ENCODE measurements around the gene TAS2R42.

Gene TAS2R42

DNA sequence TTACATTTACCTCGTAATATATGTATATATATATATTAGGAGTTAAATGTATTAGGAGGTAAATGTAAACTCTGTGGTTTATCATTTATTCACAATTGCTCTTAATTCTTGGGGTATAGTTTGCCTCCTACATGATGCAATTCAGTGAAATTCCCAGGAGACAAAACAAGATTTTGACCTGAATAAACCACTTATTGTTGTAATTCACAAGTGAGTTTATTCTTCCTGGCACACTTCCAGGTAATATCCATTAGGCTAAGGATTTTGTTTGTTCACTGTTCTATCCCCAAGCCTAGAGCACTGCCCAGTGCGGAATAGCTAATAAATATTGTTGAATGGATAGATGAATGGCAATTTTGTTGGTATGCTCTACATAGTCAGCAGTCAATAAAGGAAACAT lies 12.7 kb downstream of the TAS2R42 start:
- peaks cover 3% of the 10 kb centered on the region for H3K27me3 ChIP-seq (replicated peaks; ENCODE audit: control insufficient read depth, insufficient read depth, low read length, poor library complexity, severe bottlenecking)
- H3K4me1 ChIP-seq (ENCODE audit: control insufficient read depth, insufficient read depth, low read length, poor library complexity, severe bottlenecking): no peaks in the 10 kb centered on the region
- no peak overlapping the region for H3K27ac ChIP-seq (ENCODE audit: insufficient read depth, low read length, poor library complexity, severe bottlenecking)
- no peaks in the 10 kb centered on the region for H3K9me3 ChIP-seq (ENCODE audit: control insufficient read depth, low read length)
- no peak overlapping the region for H3K4me3 ChIP-seq (ENCODE audit: insufficient read depth, low read depth, low read length, poor library complexity, severe bottlenecking)
- peaks cover 3% of the 10 kb centered on the region for H3K36me3 ChIP-seq (ENCODE audit: control insufficient read depth, insufficient read depth, low read length)
- DNase-seq: no peak

DNA sequence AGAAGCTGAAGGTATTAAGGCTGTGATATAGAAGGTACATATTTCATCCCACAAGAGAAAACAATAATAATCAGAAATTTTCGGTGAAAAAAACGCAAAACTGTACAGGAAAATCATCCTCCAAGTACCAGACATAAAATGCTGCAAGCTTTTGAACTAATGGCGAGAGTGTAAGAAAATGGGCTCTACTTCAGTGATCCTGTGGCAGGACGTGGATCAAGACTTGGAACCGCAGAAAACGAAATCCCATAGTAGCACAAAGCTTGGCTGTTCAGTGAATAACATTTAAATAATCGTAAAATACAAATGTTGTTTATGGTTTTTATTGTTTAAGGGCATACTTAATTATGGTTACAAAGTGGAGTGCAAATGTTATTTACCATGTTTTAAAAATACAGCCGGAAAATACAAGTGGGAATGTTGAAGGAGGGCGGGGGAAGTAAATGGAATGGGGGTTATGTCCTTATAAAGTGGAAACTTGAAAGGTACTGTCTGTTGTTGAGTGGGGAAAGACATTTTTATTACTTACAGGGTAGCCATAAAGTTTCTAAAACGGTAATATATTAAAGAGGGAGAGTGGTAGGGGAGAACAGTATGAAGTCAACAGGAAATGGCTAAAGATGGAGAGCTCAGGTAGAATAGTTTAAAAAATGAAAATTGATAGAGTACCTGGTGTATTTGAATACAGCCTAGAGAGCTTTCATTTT lies 14.6 kb downstream of the TAS2R42 start:
- Histone ChIP-seq H3K27ac (ENCODE audit: insufficient read depth, low read length, poor library complexity, severe bottlenecking) (peak overlapping the region; percentile 60), H3K9me3 (ENCODE audit: control insufficient read depth, low read length) (no peaks in the 10 kb centered on the region), H3K4me3 (ENCODE audit: insufficient read depth, low read depth, low read length, poor library complexity, severe bottlenecking) (peak overlapping the region; percentile 46), H3K27me3 (replicated peaks; ENCODE audit: control insufficient read depth, insufficient read depth, low read length, poor library complexity, severe bottlenecking) (peaks cover 3% of the 10 kb centered on the region), H3K4me1 (ENCODE audit: control insufficient read depth, insufficient read depth, low read length, poor library complexity, severe bottlenecking) (no peaks in the 10 kb centered on the region), H3K36me3 (ENCODE audit: control insufficient read depth, insufficient read depth, low read length) (peaks cover 6% of the 10 kb centered on the region)
- no peak for DNase-seq

DNA sequence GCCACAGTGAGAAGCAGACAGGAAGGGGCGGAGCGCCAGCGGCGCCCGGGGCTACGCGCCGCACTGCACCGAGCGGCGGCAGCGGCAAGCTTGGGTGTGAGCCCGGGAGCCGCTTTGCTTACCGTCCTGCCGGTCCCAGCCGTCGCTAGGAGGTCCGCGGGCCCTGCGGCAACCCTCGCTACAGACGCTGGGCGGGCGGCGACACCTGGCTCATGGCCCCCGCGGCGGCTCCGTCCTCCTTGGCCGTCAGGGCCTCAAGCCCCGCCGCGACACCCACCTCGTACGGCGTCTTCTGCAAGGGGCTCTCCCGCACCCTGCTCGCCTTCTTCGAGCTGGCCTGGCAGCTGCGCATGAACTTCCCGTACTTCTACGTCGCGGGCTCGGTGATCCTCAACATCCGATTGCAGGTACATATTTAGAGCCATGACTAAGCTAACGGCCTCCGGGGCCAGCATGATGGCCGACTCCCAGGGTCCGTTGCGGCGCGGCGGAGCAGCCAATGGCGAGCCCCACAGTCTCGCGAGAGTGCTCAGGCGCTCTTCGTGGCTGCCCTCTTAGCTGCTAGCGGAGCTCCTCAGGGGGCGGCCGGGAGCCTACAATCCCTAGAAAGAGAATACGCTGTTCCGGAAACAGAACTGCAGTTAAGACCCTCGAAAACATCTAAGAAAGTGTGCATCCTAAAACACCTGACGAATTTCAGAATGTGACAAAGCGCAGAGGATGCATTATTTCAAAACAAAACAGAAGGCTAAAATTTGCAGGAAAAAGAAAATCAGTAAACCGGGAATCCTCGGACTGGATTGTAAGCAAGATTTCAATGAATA lies 15.4 kb downstream of the TAS2R42 start, which contains the start of gene SMIM10L1:
TSS of gene SMIM10L1 (plus strand) at position 50 of the 824 bp plus-strand sequence. CDS start at position 213, 163 bp downstream.
- Histone ChIP-seq H3K4me3 (ENCODE audit: insufficient read depth, low read depth, low read length, poor library complexity, severe bottlenecking) (peak within 1 kb of the TSS; percentile 46), H3K27ac (ENCODE audit: insufficient read depth, low read length, poor library complexity, severe bottlenecking) (peak within 1 kb of the TSS; percentile 60), H3K36me3 (ENCODE audit: control insufficient read depth, insufficient read depth, low read length) (peaks cover 6% of the 10 kb centered on the region), H3K9me3 (ENCODE audit: control insufficient read depth, low read length) (no peaks in the 10 kb centered on the region), H3K4me1 (ENCODE audit: control insufficient read depth, insufficient read depth, low read length, poor library complexity, severe bottlenecking) (no peaks in the 10 kb centered on the region), H3K27me3 (replicated peaks; ENCODE audit: control insufficient read depth, insufficient read depth, low read length, poor library complexity, severe bottlenecking) (peaks cover 3% of the 10 kb centered on the region)
- peak; percentile 72 to 81 (median 77) for DNase-seq

DNA sequence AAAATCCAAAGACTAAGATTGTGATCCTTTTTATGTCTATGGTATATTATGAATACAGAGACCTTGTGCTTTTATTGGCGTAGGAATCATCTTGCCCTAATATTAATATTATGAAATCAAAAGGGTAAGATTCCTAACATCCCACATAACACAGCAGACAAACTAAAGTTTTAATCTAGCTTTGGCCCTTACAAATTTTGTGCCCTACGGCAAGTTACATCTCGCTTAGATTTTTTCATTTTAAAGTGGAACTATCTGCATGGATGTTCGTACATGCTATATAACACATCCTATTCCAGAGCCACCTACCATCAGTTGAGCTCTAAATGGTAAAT lies 16.0 kb downstream of the TAS2R42 start:
- Histone ChIP-seq H3K4me1 (ENCODE audit: control insufficient read depth, insufficient read depth, low read length, poor library complexity, severe bottlenecking) (peaks cover under 1% of the 10 kb centered on the region), H3K9me3 (ENCODE audit: control insufficient read depth, low read length) (no peaks in the 10 kb centered on the region), H3K27ac (ENCODE audit: insufficient read depth, low read length, poor library complexity, severe bottlenecking) (peak overlapping the region; percentile 60), H3K27me3 (replicated peaks; ENCODE audit: control insufficient read depth, insufficient read depth, low read length, poor library complexity, severe bottlenecking) (peaks cover 3% of the 10 kb centered on the region), H3K4me3 (ENCODE audit: insufficient read depth, low read depth, low read length, poor library complexity, severe bottlenecking) (peak overlapping the region; percentile 46), H3K36me3 (ENCODE audit: control insufficient read depth, insufficient read depth, low read length) (peaks cover 7% of the 10 kb centered on the region)
- no peak for DNase-seq

DNA sequence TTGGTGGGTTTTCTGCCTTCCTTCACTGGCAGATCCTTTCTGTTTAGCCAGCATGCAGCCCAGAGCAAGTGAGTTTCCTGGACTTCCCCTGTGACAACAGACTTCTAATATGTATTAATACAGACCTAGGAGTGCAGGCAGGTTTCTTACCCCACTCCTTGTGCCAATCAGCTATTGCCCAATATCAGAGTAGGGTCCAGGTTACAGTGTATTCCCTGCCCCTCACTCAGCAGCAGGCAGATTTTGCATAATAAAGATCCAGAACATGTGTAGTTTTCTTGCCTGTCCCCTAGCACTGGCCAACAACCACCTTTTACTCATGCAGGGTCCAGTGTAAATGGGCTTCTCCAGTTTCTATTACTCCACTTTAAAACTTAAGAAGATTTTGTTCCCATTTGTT lies 20.4 kb downstream of the TAS2R42 start:
- no peak overlapping the region for H3K27ac ChIP-seq (ENCODE audit: insufficient read depth, low read length, poor library complexity, severe bottlenecking)
- H3K36me3 ChIP-seq (ENCODE audit: control insufficient read depth, insufficient read depth, low read length): peaks cover 9% of the 10 kb centered on the region
- H3K4me1 ChIP-seq (ENCODE audit: control insufficient read depth, insufficient read depth, low read length, poor library complexity, severe bottlenecking): peaks cover 3% of the 10 kb centered on the region
- no peak overlapping the region for H3K4me3 ChIP-seq (ENCODE audit: insufficient read depth, low read depth, low read length, poor library complexity, severe bottlenecking)
- H3K9me3 ChIP-seq (ENCODE audit: control insufficient read depth, low read length): no peaks in the 10 kb centered on the region
- H3K27me3 ChIP-seq (replicated peaks; ENCODE audit: control insufficient read depth, insufficient read depth, low read length, poor library complexity, severe bottlenecking): peaks cover 3% of the 10 kb centered on the region
- DNase-seq: no peak

DNA sequence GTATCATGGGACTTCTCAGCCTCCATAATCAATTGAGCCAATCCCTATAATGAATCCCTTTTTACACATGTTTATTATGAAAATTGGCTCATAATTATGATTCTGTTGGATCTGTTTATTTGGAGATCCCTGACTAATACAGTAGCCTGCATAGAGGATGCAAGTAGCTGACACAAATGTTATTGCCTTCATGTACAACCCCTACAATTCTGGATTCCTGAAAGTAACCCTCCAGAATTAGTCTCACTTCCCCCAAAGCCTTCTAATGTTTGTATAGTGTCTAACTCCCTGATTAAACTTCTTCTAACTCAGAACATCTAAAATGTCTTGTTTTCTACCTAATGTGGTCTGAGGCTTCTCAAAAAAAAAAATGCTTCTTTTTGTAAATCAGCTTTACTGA lies 22.4 kb downstream of the TAS2R42 start:
- Histone ChIP-seq H3K36me3 (ENCODE audit: control insufficient read depth, insufficient read depth, low read length) (peaks cover 9% of the 10 kb centered on the region), H3K9me3 (ENCODE audit: control insufficient read depth, low read length) (no peaks in the 10 kb centered on the region)

DNA sequence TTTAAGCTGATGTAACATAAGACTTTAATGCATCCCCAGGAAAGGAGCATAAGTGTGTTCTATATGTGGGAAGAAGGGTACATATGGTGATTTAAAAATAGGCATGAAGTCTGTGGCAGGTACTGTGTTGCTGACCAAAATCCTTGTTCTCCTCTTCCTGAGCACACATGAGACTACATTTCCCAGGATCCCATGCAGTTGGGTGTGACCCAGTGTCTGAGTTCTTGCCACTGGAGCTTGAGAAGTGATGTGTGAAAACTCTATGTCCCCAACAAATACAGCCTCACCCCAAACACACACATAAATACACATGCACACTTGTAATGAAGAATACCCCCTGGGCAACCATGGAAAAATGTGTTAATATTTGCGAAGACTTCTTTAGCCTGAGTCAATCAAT lies 24.2 kb downstream of the TAS2R42 start:
- H3K4me1 ChIP-seq (ENCODE audit: control insufficient read depth, insufficient read depth, low read length, poor library complexity, severe bottlenecking): peaks cover 3% of the 10 kb centered on the region

More for the DNA sequence above, 22.4 kb downstream of the TAS2R42 start:
- no peaks in the 10 kb centered on the region for H3K27me3 ChIP-seq (replicated peaks; ENCODE audit: control insufficient read depth, insufficient read depth, low read length, poor library complexity, severe bottlenecking)
- H3K4me3 ChIP-seq (ENCODE audit: insufficient read depth, low read depth, low read length, poor library complexity, severe bottlenecking): no peak overlapping the region
- peaks cover 3% of the 10 kb centered on the region for H3K4me1 ChIP-seq (ENCODE audit: control insufficient read depth, insufficient read depth, low read length, poor library complexity, severe bottlenecking)
- DNase-seq: no peak
- H3K27ac ChIP-seq (ENCODE audit: insufficient read depth, low read length, poor library complexity, severe bottlenecking): no peak overlapping the region

DNA sequence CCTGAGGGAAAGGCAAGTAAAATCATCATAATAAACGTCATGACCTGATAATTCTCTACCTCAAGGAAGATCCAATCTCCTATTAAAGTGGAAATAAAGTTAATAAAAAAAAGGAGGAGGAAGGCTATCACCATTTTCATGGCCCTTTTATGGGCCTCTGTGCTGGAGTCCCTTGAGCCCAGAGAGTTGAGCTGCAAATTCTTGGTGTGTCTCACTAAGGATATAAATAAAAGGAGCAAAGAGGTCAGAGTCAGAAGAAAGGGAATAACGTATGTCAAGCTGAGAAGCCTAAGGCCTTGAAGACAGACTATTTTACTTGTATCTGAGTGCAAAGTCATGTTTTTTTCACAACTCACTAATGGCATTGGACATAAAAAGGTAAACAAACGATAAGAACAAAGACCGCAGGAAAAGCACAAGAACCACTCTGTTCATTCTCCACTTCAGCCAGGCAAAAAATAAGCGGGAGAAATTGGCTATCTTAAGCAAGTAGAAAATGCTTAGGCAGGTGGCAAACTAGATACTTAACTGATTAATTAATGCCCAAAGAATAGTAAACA lies 27.8 kb downstream of the TAS2R42 start:
- Histone ChIP-seq H3K4me1 (ENCODE audit: control insufficient read depth, insufficient read depth, low read length, poor library complexity, severe bottlenecking) (no peaks in the 10 kb centered on the region), H3K27me3 (replicated peaks; ENCODE audit: control insufficient read depth, insufficient read depth, low read length, poor library complexity, severe bottlenecking) (no peaks in the 10 kb centered on the region), H3K36me3 (ENCODE audit: control insufficient read depth, insufficient read depth, low read length) (no peaks in the 10 kb centered on the region), H3K9me3 (ENCODE audit: control insufficient read depth, low read length) (no peaks in the 10 kb centered on the region), H3K4me3 (ENCODE audit: insufficient read depth, low read depth, low read length, poor library complexity, severe bottlenecking) (no peak overlapping the region), H3K27ac (ENCODE audit: insufficient read depth, low read length, poor library complexity, severe bottlenecking) (no peak overlapping the region)
- DNase-seq: no peak

More for the DNA sequence above, 24.2 kb downstream of the TAS2R42 start:
- Histone ChIP-seq H3K27me3 (replicated peaks; ENCODE audit: control insufficient read depth, insufficient read depth, low read length, poor library complexity, severe bottlenecking) (no peaks in the 10 kb centered on the region), H3K4me3 (ENCODE audit: insufficient read depth, low read depth, low read length, poor library complexity, severe bottlenecking) (no peak overlapping the region), H3K36me3 (ENCODE audit: control insufficient read depth, insufficient read depth, low read length) (peaks cover 7% of the 10 kb centered on the region), H3K27ac (ENCODE audit: insufficient read depth, low read length, poor library complexity, severe bottlenecking) (no peak overlapping the region), H3K9me3 (ENCODE audit: control insufficient read depth, low read length) (no peaks in the 10 kb centered on the region)
- DNase-seq: no peak

DNA sequence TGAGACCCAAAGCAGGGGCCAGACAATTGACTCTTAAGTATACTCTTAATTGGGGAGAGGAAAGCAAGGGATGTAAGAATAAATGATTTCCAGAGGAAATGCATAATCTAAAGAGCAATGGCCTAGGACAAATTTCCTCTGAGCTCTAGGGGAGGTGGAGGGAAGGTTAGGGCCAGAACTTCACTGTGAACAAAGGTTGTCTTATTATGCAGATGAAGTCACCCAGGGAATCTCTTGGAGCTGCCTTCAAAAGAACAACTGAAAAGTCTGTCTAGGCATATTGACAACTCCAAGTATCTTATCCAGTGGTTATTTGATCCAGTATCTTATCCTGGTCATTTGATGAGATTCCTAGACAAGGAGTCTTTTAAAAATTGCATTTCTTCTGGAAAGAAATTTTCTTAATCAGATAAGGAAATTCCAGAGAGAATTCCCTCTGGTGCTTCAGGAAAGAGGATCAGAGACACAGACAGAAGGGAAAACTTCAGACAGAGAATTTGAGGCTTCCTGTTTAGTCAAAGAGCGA lies 32.3 kb downstream of the TAS2R42 start:
- Histone ChIP-seq H3K36me3 (ENCODE audit: control insufficient read depth, insufficient read depth, low read length) (no peaks in the 10 kb centered on the region), H3K27ac (ENCODE audit: insufficient read depth, low read length, poor library complexity, severe bottlenecking) (no peak overlapping the region), H3K4me1 (ENCODE audit: control insufficient read depth, insufficient read depth, low read length, poor library complexity, severe bottlenecking) (no peaks in the 10 kb centered on the region), H3K4me3 (ENCODE audit: insufficient read depth, low read depth, low read length, poor library complexity, severe bottlenecking) (no peak overlapping the region), H3K9me3 (ENCODE audit: control insufficient read depth, low read length) (no peaks in the 10 kb centered on the region), H3K27me3 (replicated peaks; ENCODE audit: control insufficient read depth, insufficient read depth, low read length, poor library complexity, severe bottlenecking) (no peaks in the 10 kb centered on the region)
- no peak for DNase-seq

DNA sequence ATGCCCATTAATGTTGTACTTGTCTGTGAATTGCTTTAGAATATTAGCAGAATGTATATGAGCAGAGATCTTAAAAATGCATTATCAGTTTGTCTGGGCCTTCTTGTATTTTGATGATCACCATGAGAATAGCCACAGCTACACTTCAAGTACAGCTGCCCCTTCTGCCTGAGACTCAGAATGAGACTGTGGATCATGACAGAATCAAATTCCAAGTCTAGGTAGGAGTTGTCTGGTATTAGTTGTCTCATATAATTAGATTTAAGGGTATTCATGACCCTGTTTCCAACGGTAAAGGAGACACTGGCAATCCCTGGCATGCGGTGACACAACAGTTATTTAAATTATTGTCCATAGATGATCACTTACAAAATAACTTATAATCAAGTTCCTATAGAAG lies 34.0 kb downstream of the TAS2R42 start:
- Histone ChIP-seq H3K27ac (ENCODE audit: insufficient read depth, low read length, poor library complexity, severe bottlenecking) (no peak overlapping the region), H3K36me3 (ENCODE audit: control insufficient read depth, insufficient read depth, low read length) (no peaks in the 10 kb centered on the region), H3K27me3 (replicated peaks; ENCODE audit: control insufficient read depth, insufficient read depth, low read length, poor library complexity, severe bottlenecking) (no peaks in the 10 kb centered on the region), H3K4me3 (ENCODE audit: insufficient read depth, low read depth, low read length, poor library complexity, severe bottlenecking) (no peak overlapping the region), H3K4me1 (ENCODE audit: control insufficient read depth, insufficient read depth, low read length, poor library complexity, severe bottlenecking) (no peaks in the 10 kb centered on the region), H3K9me3 (ENCODE audit: control insufficient read depth, low read length) (no peaks in the 10 kb centered on the region)
- DNase-seq: no peak

All from effector memory CD4-positive, alpha-beta T cell (primary cell).